GM20431 (cell line): Measurements from ENCODE around the gene DDHD1.

Experiments
- in situ Hi-C: fragments of 300-500 bp; cut with MseI, MboI; formaldehyde crosslinking; loops from one replicate; pipeline ENCODE4 v1.15.0; 2020; ENCODE audit warnings: low sequenced_read_pairs; ENCODE audit not compliant: unreplicated experiment

Gene DDHD1

GRCh38 chr14:53003776-53004175 lies 149.3 kb downstream of the DDHD1 start:
- in situ Hi-C loops: no loop called here

- in situ Hi-C loops: no loop called here
These were observed 150.5 kb downstream of the DDHD1 start for GRCh38 chr14:53002576-53002975.

- in situ Hi-C loops: no loop called here
These were observed 151.2 kb downstream of the DDHD1 start for GRCh38 chr14:53001787-53002378.

GRCh38 chr14:52998376-52999015 lies 154.6 kb downstream of the DDHD1 start:
- in situ Hi-C loops: no loop called here

GRCh38 chr14:52996493-52996892 lies 156.6 kb downstream of the DDHD1 start:
- in situ Hi-C loops: no loop called here

- in situ Hi-C loops: no loop called here
These were observed 157.1 kb downstream of the DDHD1 start for GRCh38 chr14:52995998-52996397.

- in situ Hi-C loops: no loop called here
These were observed 160.8 kb downstream of the DDHD1 start for GRCh38 chr14:52992236-52992870.

GRCh38 chr14:52988139-52988538 lies 165.0 kb downstream of the DDHD1 start:
- in situ Hi-C loops: no loop called here

GRCh38 chr14:52987514-52987913 lies 165.6 kb downstream of the DDHD1 start:
- in situ Hi-C loops: no loop called here

- in situ Hi-C loops: no loop called here
These were observed 166.1 kb downstream of the DDHD1 start for GRCh38 chr14:52987042-52987441.
